ENCODE data around the gene PANK1.

The PANK1 gene

GRCh38 chr10:89615112-89615511 lies 29.9 kb downstream of the PANK1 start:
- DNase-seq, result no peak

DNA sequence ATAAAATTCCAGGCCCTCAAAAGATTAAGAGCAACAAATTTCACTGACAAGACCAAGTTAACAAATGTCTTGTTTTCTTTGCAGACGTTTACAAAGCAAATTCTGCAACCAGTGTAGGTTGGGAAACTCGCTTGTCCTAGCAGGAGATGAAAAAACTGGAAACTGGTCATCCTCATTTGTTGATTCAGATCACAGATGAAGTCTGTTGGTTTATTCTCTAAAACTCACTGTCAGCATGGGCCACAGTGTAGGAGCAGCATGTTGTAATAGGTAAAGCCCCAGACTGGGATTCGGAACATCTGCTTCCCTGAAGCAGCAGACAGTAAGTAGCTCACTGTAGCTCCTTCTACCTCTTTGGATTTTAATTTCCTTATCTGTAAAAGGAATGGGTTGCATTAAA lies 31.5 kb downstream of the PANK1 start:
- no peak for DNase-seq

DNA sequence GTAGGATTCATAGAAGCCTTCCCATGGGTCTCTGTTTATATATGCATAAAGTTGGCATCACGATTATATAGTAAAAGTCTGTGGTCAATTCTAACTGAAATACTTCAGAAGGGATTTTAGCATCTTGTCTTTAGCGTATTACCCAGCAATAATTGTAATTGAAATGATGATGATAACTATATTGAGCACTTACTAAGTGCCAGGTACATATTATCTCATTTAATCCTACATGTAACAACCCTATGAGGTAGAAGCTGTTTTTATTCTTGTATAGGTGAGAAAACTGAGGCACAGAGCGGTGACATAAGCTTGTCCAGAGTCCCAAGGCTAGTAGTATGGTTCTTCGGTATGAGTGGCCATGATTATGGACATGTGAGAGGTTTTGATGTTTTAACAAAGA lies 33.8 kb downstream of the PANK1 start:
- DNase-seq, result no peak

DNA sequence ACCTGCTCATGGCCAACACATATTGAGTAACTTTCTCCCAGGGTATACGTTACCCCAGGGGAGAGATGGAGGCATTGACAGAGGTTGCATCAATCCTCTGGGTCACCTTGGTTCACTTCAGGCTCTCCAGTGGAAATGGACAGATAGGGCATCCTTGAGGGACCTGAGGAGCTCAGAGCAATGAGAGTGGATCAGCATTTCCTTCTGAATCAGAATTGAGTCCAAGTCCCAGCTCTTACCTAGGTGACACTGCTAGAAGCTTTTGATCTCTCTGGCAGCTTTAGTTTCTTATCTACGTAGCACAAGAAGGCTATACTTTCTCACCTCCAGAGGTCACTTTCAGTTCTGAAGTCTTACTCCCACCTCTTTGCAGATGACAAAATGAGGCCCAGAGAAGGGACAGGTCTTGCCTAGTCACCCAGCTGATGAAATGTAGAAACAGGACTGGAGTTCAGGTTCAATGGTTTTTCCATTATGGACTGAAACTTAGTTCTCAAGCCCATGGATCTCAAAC lies 35.2 kb downstream of the PANK1 start:
- no peak for DNase-seq

DNA sequence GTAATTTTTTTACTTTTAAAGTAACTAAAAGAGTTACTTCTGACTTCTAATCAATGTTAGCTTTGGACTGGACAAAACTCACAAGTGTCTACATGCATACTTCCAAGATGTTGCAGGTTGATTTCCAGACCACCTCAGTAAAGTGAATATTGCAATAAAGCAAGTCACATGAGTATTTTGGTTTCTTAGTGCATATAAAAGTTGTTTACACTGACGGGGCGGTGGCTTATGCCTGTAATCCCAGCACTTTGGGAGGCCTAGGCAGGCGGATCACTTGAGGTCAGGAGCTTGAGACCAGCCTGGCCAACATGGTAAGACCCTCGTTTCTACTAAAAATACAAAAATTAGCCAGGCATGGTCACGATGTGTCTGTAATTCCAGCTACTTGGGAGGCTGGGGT lies 40.8 kb downstream of the PANK1 start:
- DNase-seq, result no peak

DNA sequence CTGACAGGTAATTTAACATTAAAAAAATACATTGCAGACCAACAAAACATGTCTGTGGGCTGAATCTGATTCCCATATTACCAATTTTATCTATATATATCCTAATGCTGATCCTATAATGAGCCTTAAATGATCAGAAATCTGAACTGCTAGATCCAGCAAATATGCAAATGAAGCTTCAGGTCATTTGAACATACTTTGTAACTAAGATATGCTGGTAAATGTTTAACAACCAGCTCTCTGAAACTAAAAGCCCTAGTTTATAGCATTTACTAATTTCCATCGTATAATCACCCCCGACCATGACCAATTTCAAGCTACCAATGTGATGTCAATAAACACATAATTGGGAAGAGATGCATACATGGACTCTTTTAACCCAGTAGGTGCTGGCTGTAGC lies 42.1 kb downstream of the PANK1 start:
- no peak for DNase-seq

GRCh38 chr10:89601728-89602361 lies 43.2 kb downstream of the PANK1 start:
- DNase-seq, result no peak

- DNase-seq, result no peak
Observed at GRCh38 chr10:89600041-89600440, 45.0 kb downstream of the PANK1 start.

DNA sequence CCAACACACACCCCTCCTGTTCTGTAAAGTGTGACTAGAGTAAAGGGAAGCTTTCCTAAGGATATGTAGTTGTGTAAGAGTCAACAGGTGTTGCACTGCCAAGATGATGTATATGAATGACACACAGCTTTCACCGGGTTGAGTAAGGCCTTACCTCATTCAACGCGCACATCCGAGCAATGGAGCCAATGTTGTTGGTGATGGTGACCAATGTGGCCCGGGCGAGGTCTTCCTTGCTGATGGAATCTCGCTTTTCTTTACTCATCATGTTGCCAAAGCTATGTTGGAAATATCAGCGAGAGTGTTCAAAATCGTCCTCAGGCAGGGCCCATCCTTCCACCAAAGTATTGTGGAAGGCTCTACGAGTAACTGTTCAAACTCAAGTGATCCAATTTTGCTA lies 52.0 kb downstream of the PANK1 start:
- DNase-seq, result no peak

GRCh38 chr10:89592539-89592938 lies 52.5 kb downstream of the PANK1 start:
- DNase-seq, result no peak

DNA sequence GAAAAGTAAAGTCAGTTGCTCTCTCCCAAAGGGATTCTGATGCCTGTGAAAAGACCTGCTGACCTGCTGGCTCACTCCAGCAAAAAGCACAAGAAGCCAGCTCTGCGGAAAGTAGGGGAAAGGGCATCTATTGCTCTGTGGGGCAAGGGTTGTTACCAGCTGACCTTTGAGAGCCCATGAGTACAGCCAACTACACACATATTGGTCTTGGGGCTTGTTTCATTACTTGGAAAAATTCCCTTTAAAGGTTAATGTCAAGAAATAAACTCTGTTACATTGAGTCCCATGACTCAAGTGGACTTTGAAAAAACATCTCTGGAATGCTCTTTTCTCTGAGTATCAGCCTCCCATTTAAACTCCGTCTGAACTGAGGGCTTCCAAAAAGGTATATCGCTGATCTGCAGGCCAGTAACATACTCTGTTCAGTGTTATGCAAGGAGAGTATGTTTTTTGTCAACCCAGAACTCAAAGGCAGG lies 53.2 kb downstream of the PANK1 start:
- no peak for DNase-seq

GRCh38 chr10:89591111-89591795 lies 53.8 kb downstream of the PANK1 start:
- DNase-seq, result no peak

- DNase-seq, result no peak
Observed at GRCh38 chr10:89590326-89590725, 54.7 kb downstream of the PANK1 start.

DNA sequence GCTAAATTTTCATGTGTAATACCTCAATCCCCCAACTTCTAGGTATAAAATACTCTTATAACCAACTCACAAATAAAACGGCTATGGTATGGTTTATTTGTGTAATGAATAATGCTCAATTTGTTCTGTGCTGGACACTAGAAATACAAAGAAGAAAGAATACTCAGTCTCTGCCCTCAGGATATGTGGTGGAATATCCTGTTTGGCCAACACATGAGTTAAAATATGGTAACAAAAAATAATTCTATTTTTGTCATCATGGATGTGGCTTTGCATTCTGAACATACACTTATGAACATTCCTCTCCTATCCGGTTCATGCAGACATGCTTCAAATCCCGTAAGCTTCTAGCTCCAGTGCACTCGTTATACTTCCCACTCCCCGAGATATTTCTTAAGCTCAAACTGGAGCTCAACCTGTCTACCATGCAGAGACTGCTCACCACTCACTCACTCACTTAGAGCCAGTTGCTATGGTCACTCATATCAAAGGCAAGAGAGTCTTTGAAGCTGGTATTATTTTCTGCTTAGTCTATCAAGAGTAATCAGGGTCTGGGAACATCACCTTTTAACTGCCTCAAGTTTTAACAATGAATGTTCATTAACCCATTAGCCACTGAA lies 55.8 kb downstream of the PANK1 start:
- no peak for DNase-seq

DNA sequence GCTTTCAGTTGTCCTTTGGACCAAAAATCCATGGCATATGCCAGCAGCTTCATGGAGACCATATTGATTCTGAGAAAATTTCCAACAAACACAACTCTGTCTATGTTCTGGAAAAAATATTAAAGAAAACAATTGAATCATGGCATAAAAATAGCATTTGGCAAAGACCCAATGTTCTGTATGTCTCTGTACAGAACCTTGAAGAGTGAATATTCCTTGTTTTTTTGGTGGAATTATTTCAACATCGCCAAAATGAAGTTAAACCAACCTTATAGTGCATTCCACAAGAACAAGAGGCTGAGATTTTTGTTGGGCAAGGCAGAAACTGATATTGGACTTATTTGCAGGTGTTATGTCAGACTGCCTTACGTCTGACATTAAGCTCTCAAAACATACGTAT lies 56.4 kb downstream of the PANK1 start:
- DNase-seq, result no peak

DNA sequence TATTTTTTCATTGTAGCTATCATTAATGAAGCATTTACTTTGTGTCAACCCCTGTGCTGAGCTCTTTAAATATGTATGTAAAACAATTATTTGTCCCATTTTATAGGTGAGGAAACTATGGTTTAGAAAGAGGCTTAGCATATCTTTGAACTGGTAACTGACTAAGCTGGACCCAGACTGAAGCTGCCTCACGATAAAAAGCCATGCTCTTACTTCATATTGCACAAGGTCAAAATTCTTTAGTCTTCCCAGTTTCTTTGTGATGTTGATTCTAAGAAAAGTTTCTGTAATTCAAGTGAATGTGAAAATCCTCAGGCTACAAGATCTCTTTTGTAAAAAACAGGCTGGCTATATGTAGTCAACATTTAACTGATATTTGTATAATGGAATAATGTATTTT lies 63.0 kb downstream of the PANK1 start:
- no peak for DNase-seq

- no peak for DNase-seq
Observed at GRCh38 chr10:89580243-89580642, 64.8 kb downstream of the PANK1 start.

GRCh38 chr10:89576696-89577095 lies 68.3 kb downstream of the PANK1 start:
- DNase-seq, result no peak

GRCh38 chr10:89576022-89576421 lies 69.0 kb downstream of the PANK1 start:
- no peak for DNase-seq

GRCh38 chr10:89575031-89575430 lies 70.0 kb downstream of the PANK1 start:
- DNase-seq, result no peak

DNA sequence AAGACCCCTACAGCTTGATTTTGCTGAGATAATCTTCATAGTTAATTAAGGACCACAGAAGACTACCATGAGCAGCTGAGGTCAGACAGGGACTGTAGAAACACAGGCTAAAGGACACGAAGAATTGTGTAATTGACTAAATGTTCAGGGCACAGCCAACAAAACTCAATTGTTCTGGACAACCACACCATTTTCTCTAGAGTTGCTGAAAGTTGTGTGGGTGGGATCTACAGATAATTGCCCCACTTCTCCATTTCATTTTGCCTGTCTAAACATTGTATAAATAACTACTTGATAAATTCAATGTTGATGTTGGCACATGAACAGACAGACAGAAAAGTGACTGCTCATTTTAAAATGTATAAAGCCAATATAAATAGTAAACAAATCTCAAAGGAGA lies 70.7 kb downstream of the PANK1 start:
- DNase-seq, result no peak

DNA sequence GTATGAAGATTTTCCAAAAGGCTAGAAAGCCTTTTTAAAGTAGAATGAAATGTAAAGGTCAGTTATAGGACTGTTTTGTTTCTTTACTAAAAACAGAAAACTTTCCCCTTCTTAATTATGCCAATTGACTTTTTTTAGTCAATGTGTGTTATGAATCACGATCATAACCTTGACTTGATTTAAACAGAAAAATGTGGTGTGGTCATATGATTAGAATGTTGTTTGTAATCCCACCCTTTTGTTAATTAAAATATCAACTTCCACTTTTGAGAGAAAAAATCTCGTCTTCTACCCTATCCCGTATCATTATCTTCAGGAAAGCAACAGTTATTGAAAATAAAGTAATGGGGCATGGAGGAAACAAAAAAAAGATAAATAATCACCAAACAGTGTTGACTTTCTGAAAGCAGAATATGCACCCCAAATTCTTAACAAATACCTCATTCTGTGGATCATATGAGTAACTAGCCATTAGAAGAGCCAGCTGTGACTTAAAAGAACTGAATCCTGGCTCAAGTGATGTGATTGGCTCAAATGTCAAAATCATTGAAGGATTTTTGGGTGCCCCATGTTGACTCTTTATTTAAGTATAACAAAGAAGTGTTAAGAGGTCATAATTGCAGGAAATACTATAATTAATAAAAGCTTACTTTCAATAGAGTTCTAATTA lies 77.3 kb downstream of the PANK1 start:
- DNase-seq, result no peak

GRCh38 chr10:89566992-89567391 lies 78.0 kb downstream of the PANK1 start:
- DNase-seq, result no peak
